Memory B cell (primary cell): ENCODE measurements around the gene KIF26A.

Experiments
- ATAC-seq: fragments of 150-1000 bp; cut with Tn5 transposase; 2 replicates; pipeline ENCODE4 v1.10.0; 2021; ENCODE audit warnings: low read depth, mild to moderate bottlenecking, moderate library complexity
- DNase-seq, 2 donors: peaks; one replicate each; pipeline ENCODE4 v3.0.0; 2022; ENCODE audit warnings: low spot score in 2 of 2
- H3K27ac Mint-ChIP-seq: one replicate; pipeline ENCODE4 v1.8.0; 2022; ENCODE audit warnings: mild to moderate bottlenecking, moderate library complexity, mixed read lengths
- H3K27me3 Mint-ChIP-seq: one replicate; pipeline ENCODE4 v1.8.0; 2022; ENCODE audit warnings: mixed read lengths
- H3K36me3 Mint-ChIP-seq: one replicate; pipeline ENCODE4 v1.8.0; 2022; ENCODE audit warnings: mild to moderate bottlenecking, mixed read lengths
- H3K4me1 Mint-ChIP-seq: one replicate; pipeline ENCODE4 v1.8.0; 2022; ENCODE audit warnings: mixed read lengths
- H3K4me3 Mint-ChIP-seq: one replicate; pipeline ENCODE4 v1.8.0; 2022; ENCODE audit warnings: mild to moderate bottlenecking, moderate library complexity, mixed read lengths
- H3K9me3 Mint-ChIP-seq: one replicate; pipeline ENCODE4 v1.8.0; 2022; ENCODE audit warnings: mixed read lengths

Gene KIF26A

GRCh38 chr14:104115131-104115600 lies 23.2 kb upstream of the KIF26A start:
- peaks cover 12% of the 10 kb centered on the region for H3K27me3 Mint-ChIP-seq
- DNase-seq = no peak

GRCh38 chr14:104115691-104116287 lies 22.6 kb upstream of the KIF26A start:
- ATAC-seq (no peak), DNase-seq (no peak)
- H3K4me3 Mint-ChIP-seq = peak overlapping the region; percentile 34
- no peaks in the 10 kb centered on the region for H3K4me1 Mint-ChIP-seq
- no peak overlapping the region for H3K27ac Mint-ChIP-seq
- H3K9me3 Mint-ChIP-seq = no peaks in the 10 kb centered on the region
- H3K27me3 Mint-ChIP-seq = peaks cover 12% of the 10 kb centered on the region
- H3K36me3 Mint-ChIP-seq = no peaks in the 10 kb centered on the region

More at GRCh38 chr14:104115131-104115600, 23.2 kb upstream of the KIF26A start:
- ATAC-seq = no peak
- Mint-ChIP-seq H3K27ac (no peak overlapping the region), H3K4me1 (no peaks in the 10 kb centered on the region), H3K4me3 (no peak overlapping the region), H3K36me3 (no peaks in the 10 kb centered on the region), H3K9me3 (no peaks in the 10 kb centered on the region)

GRCh38 chr14:104116288-104116755 lies 22.1 kb upstream of the KIF26A start:
- Mint-ChIP-seq H3K4me3 (no peak overlapping the region), H3K27me3 (peaks cover 12% of the 10 kb centered on the region), H3K36me3 (no peaks in the 10 kb centered on the region), H3K27ac (no peak overlapping the region), H3K4me1 (no peaks in the 10 kb centered on the region), H3K9me3 (no peaks in the 10 kb centered on the region)
- no peak for DNase-seq
- no peak for ATAC-seq

GRCh38 chr14:104116756-104117340 lies 21.5 kb upstream of the KIF26A start:
- Mint-ChIP-seq H3K27me3 (peaks cover 12% of the 10 kb centered on the region), H3K9me3 (no peaks in the 10 kb centered on the region), H3K4me1 (no peaks in the 10 kb centered on the region), H3K27ac (no peak overlapping the region), H3K4me3 (no peak overlapping the region), H3K36me3 (no peaks in the 10 kb centered on the region)
- no peak for ATAC-seq
- no peak for DNase-seq

GRCh38 chr14:104117341-104118005 lies 20.9 kb upstream of the KIF26A start:
- Mint-ChIP-seq H3K4me1 (no peaks in the 10 kb centered on the region), H3K27me3 (peaks cover 12% of the 10 kb centered on the region), H3K9me3 (no peaks in the 10 kb centered on the region), H3K36me3 (no peaks in the 10 kb centered on the region), H3K27ac (no peak overlapping the region), H3K4me3 (peak overlapping the region; percentile 39)
- DNase-seq (no peak), ATAC-seq (no peak)

- Mint-ChIP-seq H3K27ac (no peak overlapping the region), H3K4me1 (no peaks in the 10 kb centered on the region), H3K9me3 (no peaks in the 10 kb centered on the region), H3K4me3 (no peak overlapping the region), H3K27me3 (peaks cover 11% of the 10 kb centered on the region), H3K36me3 (no peaks in the 10 kb centered on the region)
- DNase-seq (no peak), ATAC-seq (no peak)
Measured at GRCh38 chr14:104118006-104118844, 20.2 kb upstream of the KIF26A start.

GRCh38 chr14:104119119-104119487 lies 19.3 kb upstream of the KIF26A start:
- Mint-ChIP-seq H3K4me3 (no peak overlapping the region), H3K9me3 (peaks cover 5% of the 10 kb centered on the region), H3K36me3 (peaks cover 1% of the 10 kb centered on the region), H3K4me1 (no peaks in the 10 kb centered on the region), H3K27ac (no peak overlapping the region), H3K27me3 (peaks cover 13% of the 10 kb centered on the region)
- no peak for DNase-seq
- ATAC-seq = no peak

GRCh38 chr14:104119488-104120251 lies 18.7 kb upstream of the KIF26A start:
- Mint-ChIP-seq H3K27me3 (peaks cover 13% of the 10 kb centered on the region), H3K4me3 (no peak overlapping the region), H3K27ac (no peak overlapping the region), H3K9me3 (peaks cover 5% of the 10 kb centered on the region), H3K4me1 (no peaks in the 10 kb centered on the region), H3K36me3 (peaks cover 1% of the 10 kb centered on the region)
- no peak for ATAC-seq
- no peak for DNase-seq

- Mint-ChIP-seq H3K36me3 (peaks cover 4% of the 10 kb centered on the region), H3K9me3 (peaks cover 8% of the 10 kb centered on the region), H3K27me3 (peaks cover 10% of the 10 kb centered on the region), H3K4me1 (no peaks in the 10 kb centered on the region), H3K27ac (no peak overlapping the region), H3K4me3 (no peak overlapping the region)
- DNase-seq = no peak
- no peak for ATAC-seq
Measured at GRCh38 chr14:104120281-104120741, 18.1 kb upstream of the KIF26A start.

- Mint-ChIP-seq H3K27ac (no peak overlapping the region), H3K27me3 (peaks cover 6% of the 10 kb centered on the region), H3K9me3 (peaks cover 8% of the 10 kb centered on the region), H3K4me1 (no peaks in the 10 kb centered on the region), H3K4me3 (no peak overlapping the region), H3K36me3 (peaks cover 4% of the 10 kb centered on the region)
- DNase-seq (no peak), ATAC-seq (no peak)
Measured at GRCh38 chr14:104121142-104121541, 17.2 kb upstream of the KIF26A start.

GRCh38 chr14:104123879-104124278 lies 14.5 kb upstream of the KIF26A start:
- DNase-seq = no peak

GRCh38 chr14:104125011-104125410 lies 13.4 kb upstream of the KIF26A start:
- Mint-ChIP-seq H3K4me3 (no peak overlapping the region), H3K4me1 (no peaks in the 10 kb centered on the region), H3K36me3 (peaks cover 14% of the 10 kb centered on the region), H3K27ac (no peak overlapping the region), H3K27me3 (peaks cover 9% of the 10 kb centered on the region), H3K9me3 (peaks cover 26% of the 10 kb centered on the region)
- ATAC-seq (no peak), DNase-seq (no peak)

More at GRCh38 chr14:104123879-104124278, 14.5 kb upstream of the KIF26A start:
- Mint-ChIP-seq H3K36me3 (peaks cover 8% of the 10 kb centered on the region), H3K4me1 (no peaks in the 10 kb centered on the region), H3K27me3 (peaks cover 3% of the 10 kb centered on the region), H3K9me3 (peaks cover 19% of the 10 kb centered on the region), H3K27ac (no peak overlapping the region), H3K4me3 (no peak overlapping the region)
- no peak for ATAC-seq

- no peak for ATAC-seq
- Mint-ChIP-seq H3K36me3 (peaks cover 14% of the 10 kb centered on the region), H3K9me3 (peaks cover 29% of the 10 kb centered on the region), H3K4me1 (no peaks in the 10 kb centered on the region), H3K27ac (no peak overlapping the region), H3K4me3 (no peak overlapping the region), H3K27me3 (peaks cover 11% of the 10 kb centered on the region)
- DNase-seq = no peak
Measured at GRCh38 chr14:104126753-104127152, 11.6 kb upstream of the KIF26A start.
